Heart left ventricle (tissue), 16 donors: Measurements from ENCODE around the gene STARD8. TPM values are rescaled to one million over a fixed set of nuclear protein-coding genes. Genes with fewer than 3 reads are reported as not detected.

Experiments used
- ATAC-seq, 4 donors: fragments of 200-7000 bp; cut with Tn5 transposase; one replicate each; pipeline ENCODE4 v1.9.1; 2020 to 2022; ENCODE audit warnings: moderate library complexity in 4 of 4, mild to moderate bottlenecking in 3 of 4, moderate number of reproducible peaks in 1 of 4
- DNase-seq, 5 donors: peaks; one replicate each; pipeline ENCODE4 v3.0.0-alpha.2; 2020
- H3K27ac ChIP-seq, 12 donors: fragments of 200-600 bp; sonication (generic) in 4 of 12; one replicate each; pipeline versions ENCODE4 v1.5.0 to v1.8.0; 2016 to 2022; ENCODE audit warnings: mild to moderate bottlenecking in 2 of 12
- H3K27me3 ChIP-seq, 9 donors: fragments of 200-600 bp; sonication (generic) in 2 of 9; one replicate each; pipeline versions ENCODE4 v1.5.1 to v1.8.0; 2016 to 2022; ENCODE audit warnings: mild to moderate bottlenecking in 3 of 9
- H3K36me3 ChIP-seq, 9 donors: fragments of 200-600 bp; sonication (generic) in 2 of 9; one replicate each; pipeline versions ENCODE4 v1.5.0 to v1.8.0; 2018 to 2022; ENCODE audit warnings: mild to moderate bottlenecking in 2 of 9
- H3K4me1 ChIP-seq, 12 donors: fragments of 200-600 bp; sonication (generic) in 4 of 12; one replicate each; pipeline versions ENCODE4 v1.5.0 to v1.8.0; 2016 to 2022; ENCODE audit warnings: mild to moderate bottlenecking in 3 of 12
- H3K4me3 ChIP-seq, 12 donors: fragments of 200-600 bp; sonication (generic) in 4 of 12; one replicate each; pipeline versions ENCODE4 v1.5.0 to v1.8.0; 2017 to 2022; ENCODE audit warnings: mild to moderate bottlenecking in 9 of 12, moderate library complexity in 4 of 12
- H3K9me3 ChIP-seq, 12 donors: fragments of 200-600 bp; sonication (generic) in 4 of 12; one replicate each; pipeline versions ENCODE4 v1.5.0 to v1.8.0; 2016 to 2022; ENCODE audit warnings: mild to moderate bottlenecking in 1 of 12
- POLR2A ChIP-seq, 2 donors: fragments of 450-650 bp; IDR thresholded peaks; one replicate each; pipeline ENCODE4 v1.6.1; 2017; ENCODE audit warnings: antibody characterized with exemption in 2 of 2, mild to moderate bottlenecking in 2 of 2, moderate library complexity in 2 of 2
- WGBS, 4 donors: extraction: QIAGEN DNeasy Blood & Tissue Kit in 2 of 4; methylation state at CpG; one replicate each; pipeline versions ENCODE4 v1.1.5 to v1.1.7; 2013 to 2018; 5-methylcytosine and 5-hydroxymethylcytosine counted together
- intact Hi-C, 10 donors: fragments of 100-400 bp; cut with DNase I; formaldehyde crosslinking; loops; one replicate each; pipeline versions ENCODE4 v1.11.1 to v1.14.2; 2022
- polyA plus RNA-seq, 2 donors: library from polyadenylated mRNA; stranded (reverse); fragments of 200-250 nt; gene quantifications; one replicate each; pipeline ENCODE4 v1.2.3, GENCODE V29; 2013
- total RNA-seq, 9 donors: library from RNA; depleted of rRNA in 2 of 9; stranded (reverse); fragments of >200 nt in 2 of 9; fragmentation: NEBNext Ultra II Directional in 3 of 9; extraction: Animal tissue kit (Norgen Biotek cat#: 25700) in 3 of 9; gene quantifications; one replicate each; pipeline versions ENCODE4 v1.1.0 to v1.2.4, GENCODE V29; 2016 to 2023
- TF ChIP-seq, protein P1 (sequence below), 12 donors: fragments of 200-600 bp; sonication (generic) in 4 of 12; IDR thresholded peaks; one replicate each; pipeline versions ENCODE4 v1.5.0 to v1.8.0; 2018 to 2022; ENCODE audit warnings: antibody characterized with exemption in 12 of 12, mild to moderate bottlenecking in 5 of 12
- donor health status: ischemic (EF 13 %, LVEDD 7.1; RV severe dilation, severe dysfunction).
- donor health status: healthy with polysubstance abuse.
- donor health status: DM: no; HTN: yes; CAD: no.
- donor health status: DM: no; HTN: no; CAD: no.
- donor health status: ischemic (EF 25% LVEDD 6.9; RV normal size, moderate dysfunction).
- donor health status: ischemic (EF 25% LVEDD 5.7; RV mildly dilated, moderate dysfunction).
- donor health status: healthy.
- donor health status: DM: yes; HTN: yes; CAD: no.
- donor health status: ischemic (EF 35%, LVEDD 5.7; RV mildly dilated, moderate dysfunction).
- donor health status: nonischemic (EF 11% LVEDD 7.7; RV severe dilation, severe dysfunction).
- donor health status: DM: yes; HTN: yes; CAD: no.
- donor health status: PGD.
- donor health status: ischemic (EF 29% LVEDD 5.4; RV normal size, mild dysfunction).
- donor health status: nonischemic (EF 23%, LVEDD 6.1; RV moderate dilation, normal function).

STARD8 gene
- total and polyA plus RNA-seq, 11 donors: 4.2 to 17.5 (median 7.1) TPM

DNA sequence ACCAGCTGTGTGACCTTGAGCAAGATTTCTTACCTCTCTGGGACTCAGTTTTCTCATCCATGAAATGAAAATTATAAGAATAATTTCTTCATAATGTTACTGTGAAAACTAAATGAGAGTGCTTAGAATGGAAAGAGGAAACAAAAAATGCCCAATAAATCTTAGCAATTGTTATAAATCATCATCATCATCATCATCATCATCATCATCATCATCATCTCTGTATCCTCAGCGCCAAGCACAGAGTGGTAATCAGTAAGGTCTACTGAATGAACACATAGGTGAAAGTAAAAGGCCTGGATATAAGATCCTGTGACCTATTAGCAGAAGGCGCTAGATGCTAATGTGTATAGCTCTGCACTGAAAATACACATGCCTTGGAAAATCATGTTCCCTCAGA, 6.8 kb upstream of the STARD8 start:
- H3K27ac ChIP-seq: no peak overlapping the region
- TF ChIP-seq POLR2A (IDR thresholded peaks at IDR 0.05): no peak
- TF ChIP-seq, protein P1, sequence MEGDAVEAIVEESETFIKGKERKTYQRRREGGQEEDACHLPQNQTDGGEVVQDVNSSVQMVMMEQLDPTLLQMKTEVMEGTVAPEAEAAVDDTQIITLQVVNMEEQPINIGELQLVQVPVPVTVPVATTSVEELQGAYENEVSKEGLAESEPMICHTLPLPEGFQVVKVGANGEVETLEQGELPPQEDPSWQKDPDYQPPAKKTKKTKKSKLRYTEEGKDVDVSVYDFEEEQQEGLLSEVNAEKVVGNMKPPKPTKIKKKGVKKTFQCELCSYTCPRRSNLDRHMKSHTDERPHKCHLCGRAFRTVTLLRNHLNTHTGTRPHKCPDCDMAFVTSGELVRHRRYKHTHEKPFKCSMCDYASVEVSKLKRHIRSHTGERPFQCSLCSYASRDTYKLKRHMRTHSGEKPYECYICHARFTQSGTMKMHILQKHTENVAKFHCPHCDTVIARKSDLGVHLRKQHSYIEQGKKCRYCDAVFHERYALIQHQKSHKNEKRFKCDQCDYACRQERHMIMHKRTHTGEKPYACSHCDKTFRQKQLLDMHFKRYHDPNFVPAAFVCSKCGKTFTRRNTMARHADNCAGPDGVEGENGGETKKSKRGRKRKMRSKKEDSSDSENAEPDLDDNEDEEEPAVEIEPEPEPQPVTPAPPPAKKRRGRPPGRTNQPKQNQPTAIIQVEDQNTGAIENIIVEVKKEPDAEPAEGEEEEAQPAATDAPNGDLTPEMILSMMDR (IDR thresholded peaks at IDR 0.05): no peak
- H3K9me3 ChIP-seq: no peaks in the 10 kb centered on the region
- ATAC-seq (no peak), DNase-seq (no peak)
- H3K27me3 ChIP-seq: peaks cover 0 to 6% (median 0%) of the 10 kb centered on the region in 9 donors
- H3K4me1 ChIP-seq: no peaks in the 10 kb centered on the region
- WGBS, 4 donors: 73 to 97% (median 88%) methylated on average over 2 of the region's 2 CpGs
- H3K36me3 ChIP-seq: no peaks in the 10 kb centered on the region
- no peak overlapping the region for H3K4me3 ChIP-seq
- intact Hi-C loops: no loop called here

DNA sequence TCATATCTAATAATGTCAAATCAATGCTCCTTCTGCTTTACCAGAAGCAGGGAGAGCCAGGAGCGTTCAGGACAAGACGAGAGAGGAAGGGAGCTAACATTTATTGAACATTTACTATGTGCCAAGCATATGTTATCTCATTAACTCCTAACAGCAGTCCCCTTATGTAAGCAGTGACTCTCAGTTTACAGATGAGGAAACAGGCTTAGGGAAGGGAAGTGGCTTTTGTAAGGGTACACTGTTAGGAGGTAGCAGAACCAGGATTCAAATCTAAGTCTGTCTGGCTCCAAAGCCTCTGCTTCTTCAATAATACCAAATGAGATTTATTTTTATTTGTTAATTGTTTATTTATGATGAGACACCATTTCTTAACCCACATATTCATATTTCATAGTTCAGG, 2.6 kb upstream of the STARD8 start:
- WGBS, 4 donors: 84 to 98% (median 94%) methylated on average over 2 of the region's 2 CpGs
- ATAC-seq (no peak), DNase-seq (no peak)
- TF ChIP-seq POLR2A (IDR thresholded peaks at IDR 0.05): no peak
- TF ChIP-seq, protein P1 (IDR thresholded peaks at IDR 0.05): no peak
- peaks cover 0 to 9% (median 0%) of the 10 kb centered on the region in 12 donors for H3K4me1 ChIP-seq
- no peak overlapping the region for H3K4me3 ChIP-seq
- no peaks in the 10 kb centered on the region for H3K9me3 ChIP-seq
- H3K27me3 ChIP-seq: peaks cover 0 to 27% (median 0%) of the 10 kb centered on the region in 9 donors
- intact Hi-C loops: no loop called here
- no peak overlapping the region for H3K27ac ChIP-seq
- H3K36me3 ChIP-seq: no peaks in the 10 kb centered on the region

DNA sequence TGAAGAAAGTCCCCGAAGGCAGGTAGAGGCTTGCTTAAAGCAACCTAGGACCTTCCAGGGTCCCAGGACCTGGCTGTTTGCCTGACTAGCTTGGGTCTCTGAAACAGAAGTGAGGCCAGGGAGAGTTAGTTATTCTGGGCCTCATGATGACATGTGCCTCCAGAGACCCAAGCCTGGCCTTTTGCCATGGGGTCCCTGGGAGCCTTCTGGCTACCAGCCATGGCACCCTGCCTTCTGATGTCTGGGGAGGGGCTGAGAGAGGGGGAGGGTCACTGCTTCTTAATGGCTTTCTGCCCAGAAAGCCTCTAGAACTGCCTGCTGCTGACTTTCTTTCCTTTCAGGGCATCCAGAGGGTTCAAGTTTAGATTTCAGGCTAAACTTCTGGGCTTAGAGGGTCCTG, 1.0 kb upstream of the STARD8 start:
- WGBS, 4 donors: 57 to 86% (median 79%) methylated on average over 1 of the region's 1 CpG
- ATAC-seq (no peak), DNase-seq (peak in 3 of 5 donors; percentile 20 to 54 (median 28))
- Histone ChIP-seq H3K9me3 (no peaks in the 10 kb centered on the region), H3K27me3 (peaks cover 0 to 28% (median 0%) of the 10 kb centered on the region in 9 donors), H3K4me1 (peaks cover 0 to 9% (median 0%) of the 10 kb centered on the region in 12 donors), H3K4me3 (no peak overlapping the region), H3K27ac (no peak overlapping the region), H3K36me3 (no peaks in the 10 kb centered on the region)
- TF ChIP-seq, protein P1 (IDR thresholded peaks at IDR 0.05): no peak
- TF ChIP-seq POLR2A (IDR thresholded peaks at IDR 0.05): no peak
- intact Hi-C loops: no loop called here

DNA sequence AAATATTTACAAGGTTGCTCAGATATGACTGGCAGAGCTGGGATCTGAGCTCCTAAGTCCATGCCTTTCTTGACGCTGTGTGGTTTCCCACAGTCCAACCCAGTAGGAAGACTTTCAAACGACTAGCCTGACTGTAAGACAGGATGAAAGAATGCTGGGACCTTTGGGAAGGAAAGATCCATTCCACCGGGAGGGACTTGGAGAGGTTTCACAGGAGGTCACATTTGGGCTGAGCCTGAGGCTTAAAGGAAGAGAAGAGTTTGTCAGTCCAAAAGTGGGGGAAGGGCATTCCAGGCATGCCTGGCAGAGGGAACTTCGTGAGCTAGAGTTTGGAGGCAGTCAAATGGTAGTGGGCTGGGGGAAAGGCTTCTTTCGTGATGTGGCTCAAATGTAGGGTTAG, 1.5 kb downstream of the STARD8 start:
- ATAC-seq: no peak
- peak overlapping the region in 1 of 12 donors; percentile 46 for H3K4me3 ChIP-seq
- intact Hi-C loops: no loop called here
- H3K27me3 ChIP-seq: peaks cover 0 to 28% (median 0%) of the 10 kb centered on the region in 9 donors
- no peak overlapping the region for H3K27ac ChIP-seq
- 32 to 50% (median 33%) methylated on average over 5 of the region's 5 CpGs for WGBS, 4 donors
- no peak for DNase-seq
- TF ChIP-seq POLR2A (IDR thresholded peaks at IDR 0.05): no peak
- TF ChIP-seq, protein P1 (IDR thresholded peaks at IDR 0.05): no peak
- H3K9me3 ChIP-seq: no peaks in the 10 kb centered on the region
- H3K4me1 ChIP-seq: peaks cover 0 to 9% (median 0%) of the 10 kb centered on the region in 12 donors
- H3K36me3 ChIP-seq: no peaks in the 10 kb centered on the region
